ENCODE data around the gene TRAPPC11. TPM values are rescaled to one million over a fixed set of nuclear protein-coding genes. Genes with fewer than 3 reads are reported as not detected.

Gene TRAPPC11
- total and polyA plus RNA-seq, 2 of the 13 experiments (the other 11 are each of a cell fraction or from before 2014, with no cell fraction given), result 18.0 to 23.2 TPM

GRCh38 chr4:183635741-183636140, 23.4 kb upstream of the TRAPPC11 start:
- H3K9ac ChIP-seq (ENCODE audit: insufficient read depth, low read depth, low read length), result no peak overlapping the region
- no peaks in the 10 kb centered on the region for H3K9me3 ChIP-seq (ENCODE audit: low read length)
- H3K4me1 ChIP-seq (ENCODE audit: insufficient read depth, low read length), result peaks cover 8% of the 10 kb centered on the region; the same call in 1 of the 2 replicates
- ATAC-seq, result no peak
- ChIA-PET CTCF (ENCODE audit: low intra/inter-chr PET ratio, low total read pairs) (no interaction called here), POLR2A (no interaction called here)
- intact Hi-C loops (cut with micrococcal nuclease; ENCODE audit: unreplicated experiment) (no loop called here), in situ Hi-C loops (cut with HindIII; ENCODE audit: extremely low pct_ligation_motif_present, low pct_unique_long_range_greater_than_20kb) (no loop called here)
- H3K79me2 ChIP-seq (ENCODE audit: insufficient read depth, low read length), result no peaks in the 10 kb centered on the region
- H4K20me1 ChIP-seq (ENCODE audit: insufficient read depth, low read length), result no peaks in the 10 kb centered on the region
- TF ChIP-seq REPIN1 (CRISPR knock-in tag; IDR thresholded peaks at IDR 0.05; ENCODE audit: borderline replicate concordance, low read depth), result no peak
- TF ChIP-seq MTA3 (CRISPR knock-in tag; IDR thresholded peaks at IDR 0.05), result no peak
- TF ChIP-seq NR2F1 (CRISPR knock-in tag; IDR thresholded peaks at IDR 0.05), result no peak
- no peak for TF ChIP-seq ZBTB26 (CRISPR knock-in tag; IDR thresholded peaks at IDR 0.05; ENCODE audit: borderline replicate concordance)
- TF ChIP-seq ZFYVE20 (CRISPR knock-in tag; IDR thresholded peaks at IDR 0.05; ENCODE audit: borderline replicate concordance, low read depth), result no peak
- no peaks in the 10 kb centered on the region for H3K36me3 ChIP-seq (replicated peaks in 1 of 2; ENCODE audit: control insufficient read depth in 1 of 2, insufficient read depth in 2 of 2, low read length in 2 of 2)
- H3K27me3 ChIP-seq (ENCODE audit: control insufficient read depth in 1 of 2, insufficient read depth in 2 of 2, low read length in 2 of 2), result no peaks in the 10 kb centered on the region
- no peak overlapping the region for H3K4me2 ChIP-seq (ENCODE audit: low read depth, low read length)
- no peak for DNase-seq (ENCODE audit: low spot score)
- no TSS peak for BruUV-seq (replicated peaks)
- no peak overlapping the region for H2AFZ ChIP-seq (ENCODE audit: low read length)
- H3K27ac ChIP-seq (ENCODE audit: extremely low read length, insufficient read depth, low read length), result no peak overlapping the region
- no peak for FAIRE-seq
- whole genome bisulfite sequencing (ENCODE audit: low lambda C conversion rate), result 84% methylated on average over 5 of the region's 5 CpGs
- no peak overlapping the region for H3K4me3 ChIP-seq (replicated peaks in 1 of 3; ENCODE audit: insufficient read depth in 1 of 3, low read depth in 2 of 3, low read length in 3 of 3)

- CTCF ChIA-PET (ENCODE audit: low intra/inter-chr PET ratio, low total read pairs), result no interaction called here
- ATAC-seq (peak; percentile 46; the same call in 2 of the 3 replicates), DNase-seq (ENCODE audit: low spot score) (no peak), FAIRE-seq (no peak)
- Histone ChIP-seq H3K36me3 (replicated peaks in 1 of 2; ENCODE audit: control insufficient read depth in 1 of 2, insufficient read depth in 2 of 2, low read length in 2 of 2) (no peaks in the 10 kb centered on the region), H3K4me1 (ENCODE audit: insufficient read depth, low read length) (peaks cover 8% of the 10 kb centered on the region; the same call in 1 of the 2 replicates), H4K20me1 (ENCODE audit: insufficient read depth, low read length) (no peaks in the 10 kb centered on the region), H3K9me3 (ENCODE audit: low read length) (no peaks in the 10 kb centered on the region), H3K4me3 (replicated peaks in 1 of 3; ENCODE audit: insufficient read depth in 1 of 3, low read depth in 2 of 3, low read length in 3 of 3) (no peak overlapping the region), H3K27me3 (ENCODE audit: control insufficient read depth in 1 of 2, insufficient read depth in 2 of 2, low read length in 2 of 2) (no peaks in the 10 kb centered on the region), H3K79me2 (ENCODE audit: insufficient read depth, low read length) (no peaks in the 10 kb centered on the region), H3K4me2 (ENCODE audit: low read depth, low read length) (no peak overlapping the region), H3K27ac (ENCODE audit: extremely low read length, insufficient read depth, low read length) (no peak overlapping the region), H2AFZ (ENCODE audit: low read length) (no peak overlapping the region), H3K9ac (ENCODE audit: insufficient read depth, low read depth, low read length) (no peak overlapping the region)
- POLR2A ChIA-PET, result no interaction called here
- BruUV-seq (replicated peaks), result no TSS peak
- TF ChIP-seq STAG1 (CRISPR knock-in tag; IDR thresholded peaks at IDR 0.05), result peak; percentile 27; the same call in 1 of the 2 replicates
- no peak for TF ChIP-seq RORA (CRISPR knock-in tag; IDR thresholded peaks at IDR 0.05)
- TF ChIP-seq FOXA1 (IDR thresholded peaks at IDR 0.05), result no peak
- TF ChIP-seq FOXA1 (CRISPR knock-in tag; IDR thresholded peaks at IDR 0.05), result peak; percentile 74
- TF ChIP-seq FOXA3 (CRISPR knock-in tag; IDR thresholded peaks at IDR 0.05), result peak; percentile 73
- TF ChIP-seq CTCF (CRISPR knock-in tag; IDR thresholded peaks at IDR 0.05), result peak; percentile 32
- intact Hi-C loops (cut with micrococcal nuclease; ENCODE audit: unreplicated experiment), result no loop called here
- 70% methylated on average over 8 of the region's 8 CpGs for WGBS (ENCODE audit: low lambda C conversion rate)
- in situ Hi-C loops (cut with HindIII; ENCODE audit: extremely low pct_ligation_motif_present, low pct_unique_long_range_greater_than_20kb), result no loop called here
These were observed 22.6 kb upstream of the TRAPPC11 start for GRCh38 chr4:183636503-183636902.
